ACC112 (cell line): ENCODE data around the gene PERM1.
A peak's percentile ranks its signal among the peaks of the same experiment; 100 is the strongest.
"Not testable (repeated sequence)": the region's sequence is repeated elsewhere in the genome, so short reads cannot be mapped to it uniquely, and the experiment has no call there.

Experiments
- H2AFZ ChIP-seq: fragments of 200-600 bp; sonication (generic); one replicate; pipeline ENCODE4 v1.6.0; 2017; ENCODE audit warnings: antibody characterized with exemption, low read length; ENCODE audit not compliant: unreplicated experiment
- H3K27ac ChIP-seq: fragments of 200-600 bp; sonication (generic); 2 replicates; pipeline ENCODE4 v1.5.1; 2014; ENCODE audit warnings: low read depth, mild to moderate bottlenecking, antibody characterized with exemption, low read length, moderate library complexity
- H3K27me3 ChIP-seq: fragments of 200-600 bp; sonication (generic); 2 replicates; pipeline ENCODE4 v1.6.1; 2014; ENCODE audit warnings: mild to moderate bottlenecking, antibody characterized with exemption, low read length, moderate library complexity, mixed read lengths; ENCODE audit not compliant: insufficient read depth
- H3K36me3 ChIP-seq: fragments of 200-600 bp; sonication (generic); 2 replicates; pipeline ENCODE4 v1.6.1; 2016; ENCODE audit warnings: mild to moderate bottlenecking, antibody characterized with exemption, low read length, moderate library complexity, mixed read lengths; ENCODE audit not compliant: insufficient read depth
- H3K4me1 ChIP-seq: fragments of 200-600 bp; sonication (generic); one replicate; pipeline ENCODE4 v1.6.1; 2016; ENCODE audit warnings: low read length, mixed read lengths; ENCODE audit not compliant: insufficient read depth, unreplicated experiment, control insufficient read depth
- H3K4me3 ChIP-seq: fragments of 200-600 bp; sonication (generic); 2 replicates; pipeline ENCODE4 v1.5.1; 2014; ENCODE audit warnings: mild to moderate bottlenecking, low read depth, low read length
- H3K79me2 ChIP-seq: fragments of 200-600 bp; sonication (generic); one replicate; pipeline ENCODE4 v1.6.0; 2016; ENCODE audit warnings: low read length; ENCODE audit not compliant: control insufficient read depth, unreplicated experiment, insufficient read depth

PERM1 gene

GRCh38 chr1:1013922-1014648 is 32.2 kb upstream of the PERM1 start:
- Histone ChIP-seq H3K4me3 (peak overlapping the region; percentile 96), H3K27ac (peak overlapping the region; percentile 95), H3K36me3 (peaks cover 17% of the 10 kb centered on the region; the same call in 1 of the 2 replicates), H3K79me2 (peaks cover 20% of the 10 kb centered on the region), H2AFZ (no peak overlapping the region), H3K4me1 (peaks cover 11% of the 10 kb centered on the region), H3K27me3 (no peaks in the 10 kb centered on the region)

- no peaks in the 10 kb centered on the region for H3K27me3 ChIP-seq
- H3K79me2 ChIP-seq, result peaks cover 20% of the 10 kb centered on the region
- peak within 1 kb of the TSS; percentile 96 for H3K4me3 ChIP-seq
- peak within 1 kb of the TSS; percentile 30 for H2AFZ ChIP-seq
- peaks cover 17% of the 10 kb centered on the region; the same call in 1 of the 2 replicates for H3K36me3 ChIP-seq
- H3K27ac ChIP-seq, result peak within 1 kb of the TSS; percentile 95
- H3K4me1 ChIP-seq, result peaks cover 11% of the 10 kb centered on the region
Measured at GRCh38 chr1:1013105-1013921, 31.4 kb upstream of the PERM1 start, which contains the start of gene ISG15. Gene ISG15, plus strand, starts transcription at chr1:1013497. Its CDS starts 77 bp downstream, at chr1:1013574.

DNA sequence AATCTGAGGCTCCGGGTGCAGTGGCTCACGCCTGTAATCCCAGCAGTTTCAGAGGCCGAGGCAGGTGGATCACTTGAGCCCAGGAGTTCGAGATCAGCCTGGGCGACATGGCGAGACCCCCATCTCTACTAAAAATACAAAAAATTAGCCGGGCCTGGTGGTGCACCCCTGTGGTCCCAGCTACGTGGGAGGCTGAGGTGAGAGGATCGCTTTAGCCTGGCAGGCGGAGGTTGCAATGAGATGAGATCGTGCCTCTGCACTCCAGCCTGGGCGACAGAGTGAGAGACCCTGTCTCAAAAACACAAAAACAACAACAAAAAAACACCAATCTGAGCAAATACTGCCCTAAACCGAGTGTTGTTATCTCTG is 30.8 kb upstream of the PERM1 start:
- Histone ChIP-seq H3K27ac (peak overlapping the region; percentile 95), H2AFZ (peak overlapping the region; percentile 30)
- not testable (repeated sequence) for H3K27me3 ChIP-seq

DNA sequence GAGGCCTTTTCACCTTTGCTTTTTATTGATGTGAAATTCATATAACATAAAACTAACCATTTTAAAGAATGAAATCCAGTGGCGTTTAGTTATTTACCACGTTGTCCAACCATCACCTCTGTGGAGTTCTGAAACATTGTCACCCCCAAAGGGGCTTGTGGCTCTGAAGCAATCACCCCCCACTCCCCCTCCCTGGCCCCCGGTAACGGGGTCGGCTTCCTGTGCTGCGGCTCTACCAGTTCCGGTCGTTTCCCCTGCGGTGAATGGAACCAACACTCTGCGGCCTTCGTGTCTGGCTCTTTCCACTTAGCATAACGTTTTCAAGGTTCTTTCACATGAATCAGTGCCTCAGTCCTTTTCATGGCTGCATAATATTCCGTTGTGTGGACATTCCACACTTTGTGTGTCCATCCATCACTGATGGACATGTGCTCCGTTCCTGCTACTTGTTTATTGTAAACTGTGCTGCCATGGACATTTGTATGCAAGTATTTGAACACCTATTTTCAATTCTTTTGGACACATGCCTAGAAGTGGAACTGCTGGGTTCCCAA is 29.6 kb upstream of the PERM1 start:
- Histone ChIP-seq H3K4me1 (peaks cover 11% of the 10 kb centered on the region), H3K27ac (no peak overlapping the region)

More for the DNA sequence above, 30.8 kb upstream of the PERM1 start:
- Histone ChIP-seq H3K79me2 (peaks cover 20% of the 10 kb centered on the region), H3K4me3 (peak overlapping the region; percentile 96), H3K36me3 (peaks cover 17% of the 10 kb centered on the region; the same call in 1 of the 2 replicates), H3K4me1 (peaks cover 11% of the 10 kb centered on the region)

GRCh38 chr1:1010131-1010530 is 28.2 kb upstream of the PERM1 start:
- H3K4me3 ChIP-seq, H3K27ac ChIP-seq, H2AFZ ChIP-seq, H3K27me3 ChIP-seq: not testable (repeated sequence)
- Histone ChIP-seq H3K79me2 (peaks cover 18% of the 10 kb centered on the region), H3K4me1 (peaks cover 17% of the 10 kb centered on the region), H3K36me3 (peaks cover 15% of the 10 kb centered on the region; the same call in 1 of the 2 replicates)

More for the DNA sequence above, 29.6 kb upstream of the PERM1 start:
- Histone ChIP-seq H3K4me3 (no peak overlapping the region), H3K79me2 (peaks cover 20% of the 10 kb centered on the region), H3K27me3 (no peaks in the 10 kb centered on the region), H3K36me3 (peaks cover 17% of the 10 kb centered on the region; the same call in 1 of the 2 replicates), H2AFZ (no peak overlapping the region)

DNA sequence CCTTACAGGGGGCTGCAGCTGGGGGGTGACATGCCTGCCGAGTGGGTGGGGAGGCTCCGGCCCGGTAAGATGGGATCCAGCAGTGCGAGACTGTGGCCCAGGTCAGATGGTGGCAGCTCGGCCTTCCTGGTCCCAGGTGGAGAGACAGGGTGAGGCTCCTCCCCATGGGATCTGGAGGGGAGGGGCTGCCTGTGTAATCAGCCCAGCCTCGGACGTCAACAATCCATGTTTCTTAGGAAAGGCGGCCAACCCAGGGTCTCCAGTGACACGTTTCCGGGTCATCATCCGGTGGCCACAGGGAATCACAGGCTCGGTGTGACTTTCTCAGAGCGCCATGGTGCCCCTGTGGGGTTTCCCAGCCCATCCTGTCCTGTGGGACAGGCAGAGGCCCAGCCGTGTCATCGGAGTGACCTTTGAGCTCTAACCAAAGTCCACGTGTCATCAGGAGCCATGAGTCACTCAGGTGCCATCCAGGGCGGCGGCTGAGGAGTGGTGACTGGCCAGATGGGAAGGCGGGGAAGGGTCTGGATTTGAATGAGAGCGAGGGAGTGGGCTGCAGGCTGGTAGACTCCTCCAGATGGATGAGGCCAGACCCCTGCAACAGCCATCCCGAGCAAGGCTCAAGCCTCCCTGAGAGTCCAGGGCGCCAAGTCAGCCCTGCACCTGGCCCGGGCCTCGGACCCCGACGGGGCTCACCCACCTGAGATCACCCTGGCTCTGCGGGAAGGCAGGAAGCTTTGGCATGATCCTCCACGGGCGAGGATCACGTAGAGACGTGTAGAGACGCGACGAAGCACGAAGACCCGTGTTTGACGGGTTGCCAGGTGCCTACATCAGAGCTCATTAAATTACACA is 24.6 kb upstream of the PERM1 start:
- no peaks in the 10 kb centered on the region for H3K27me3 ChIP-seq
- peaks cover 13% of the 10 kb centered on the region for H3K4me1 ChIP-seq
- H3K36me3 ChIP-seq, result no peaks in the 10 kb centered on the region
- no peak overlapping the region for H3K4me3 ChIP-seq
- H3K27ac ChIP-seq, result no peak overlapping the region
- H2AFZ ChIP-seq, result no peak overlapping the region
- no peaks in the 10 kb centered on the region for H3K79me2 ChIP-seq

DNA sequence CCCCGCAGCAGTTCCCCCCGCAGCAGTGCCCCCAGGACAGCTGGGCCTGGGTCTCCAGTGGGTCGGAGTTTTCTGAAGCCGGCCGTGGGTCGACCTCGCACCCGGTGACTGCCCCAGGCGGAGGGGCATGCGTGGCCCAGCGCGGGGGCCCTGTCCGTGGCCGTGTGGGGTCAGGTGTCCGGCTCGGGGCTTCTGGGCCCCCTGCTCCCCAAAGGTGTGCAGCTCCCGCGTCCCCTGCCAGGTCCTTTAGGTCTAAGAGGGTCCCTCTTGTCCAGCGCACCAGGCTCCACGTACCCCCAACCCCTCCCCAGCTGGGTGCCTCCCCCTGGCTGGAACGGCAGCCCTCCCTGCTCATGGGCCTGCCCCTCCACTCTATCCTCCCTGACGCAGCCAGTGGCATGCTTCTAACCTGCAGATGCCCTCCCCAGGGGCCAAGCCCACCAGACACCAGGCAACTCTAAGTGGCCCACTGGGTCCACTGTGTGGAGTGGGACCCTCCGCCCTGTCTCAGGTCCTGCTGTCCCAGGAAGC is 23.9 kb upstream of the PERM1 start:
- no peak overlapping the region for H3K4me3 ChIP-seq
- no peak overlapping the region for H2AFZ ChIP-seq
- no peak overlapping the region for H3K27ac ChIP-seq

GRCh38 chr1:1004780-1005697 is 23.1 kb upstream of the PERM1 start:
- no peak overlapping the region for H3K4me3 ChIP-seq
- no peak overlapping the region for H2AFZ ChIP-seq
- H3K79me2 ChIP-seq, result no peaks in the 10 kb centered on the region
- H3K4me1 ChIP-seq, result peaks cover 13% of the 10 kb centered on the region
- no peaks in the 10 kb centered on the region for H3K36me3 ChIP-seq
- no peaks in the 10 kb centered on the region for H3K27me3 ChIP-seq
- H3K27ac ChIP-seq, result no peak overlapping the region; the same call in 1 of the 2 replicates

More for the DNA sequence above, 23.9 kb upstream of the PERM1 start:
- Histone ChIP-seq H3K27me3 (no peaks in the 10 kb centered on the region), H3K79me2 (no peaks in the 10 kb centered on the region), H3K36me3 (no peaks in the 10 kb centered on the region), H3K4me1 (peaks cover 13% of the 10 kb centered on the region)

DNA sequence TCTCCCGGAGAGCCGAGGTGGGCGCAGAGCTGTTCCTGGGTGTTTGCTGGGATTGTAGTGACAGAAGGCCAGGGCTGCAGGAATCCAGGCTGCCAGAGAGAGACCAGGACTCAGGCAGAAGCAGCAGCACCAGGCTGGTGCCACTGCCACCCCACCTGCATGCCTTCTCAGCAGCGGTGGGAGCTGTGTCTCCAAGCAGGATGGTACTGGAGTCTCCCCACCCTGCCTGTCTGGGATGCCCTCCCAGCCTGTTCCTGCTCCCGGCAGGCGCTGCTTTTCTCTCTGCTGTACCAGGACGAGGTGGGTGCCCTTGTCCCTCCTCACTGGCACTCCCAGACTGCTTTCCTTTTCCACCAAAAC is 22.5 kb upstream of the PERM1 start:
- Histone ChIP-seq H2AFZ (no peak overlapping the region), H3K4me1 (peaks cover 13% of the 10 kb centered on the region), H3K36me3 (no peaks in the 10 kb centered on the region), H3K27ac (no peak overlapping the region), H3K79me2 (peaks cover 3% of the 10 kb centered on the region), H3K27me3 (peaks cover 3% of the 10 kb centered on the region; the same call in 1 of the 2 replicates), H3K4me3 (no peak overlapping the region)
